ENCODE results near the gene TPCN1.
A peak's percentile ranks its signal among the peaks of the same experiment; 100 is the strongest.

The TPCN1 gene

GRCh38 chr12:113248051-113248825 lies 27.0 kb downstream of the TPCN1 start:
- Histone ChIP-seq H3K9ac (ENCODE audit: low read depth in 1 of 2, low read length in 2 of 2) (no peak overlapping the region), H3K4me1 (ENCODE audit: control insufficient read depth in 2 of 2, insufficient read depth in 2 of 2, low read length in 2 of 2) (peaks cover 38 to 40% of the 10 kb centered on the region in 2 donors), H3K4me3 (ENCODE audit: low read length in 2 of 2) (no peak overlapping the region), H3K9me3 (ENCODE audit: control insufficient read depth in 2 of 2, low read length in 2 of 2) (peaks cover 2 to 3% of the 10 kb centered on the region in 2 donors), H3K27me3 (ENCODE audit: control insufficient read depth in 2 of 2, insufficient read depth in 2 of 2, low read length in 2 of 2) (no peaks in the 10 kb centered on the region), H3K36me3 (ENCODE audit: control insufficient read depth in 2 of 2, insufficient read depth in 2 of 2, low read length in 2 of 2) (peaks cover 28 to 44% of the 10 kb centered on the region in 2 donors), H3K27ac (ENCODE audit: low read depth in 2 of 2, low read length in 2 of 2) (no peak overlapping the region)

DNA sequence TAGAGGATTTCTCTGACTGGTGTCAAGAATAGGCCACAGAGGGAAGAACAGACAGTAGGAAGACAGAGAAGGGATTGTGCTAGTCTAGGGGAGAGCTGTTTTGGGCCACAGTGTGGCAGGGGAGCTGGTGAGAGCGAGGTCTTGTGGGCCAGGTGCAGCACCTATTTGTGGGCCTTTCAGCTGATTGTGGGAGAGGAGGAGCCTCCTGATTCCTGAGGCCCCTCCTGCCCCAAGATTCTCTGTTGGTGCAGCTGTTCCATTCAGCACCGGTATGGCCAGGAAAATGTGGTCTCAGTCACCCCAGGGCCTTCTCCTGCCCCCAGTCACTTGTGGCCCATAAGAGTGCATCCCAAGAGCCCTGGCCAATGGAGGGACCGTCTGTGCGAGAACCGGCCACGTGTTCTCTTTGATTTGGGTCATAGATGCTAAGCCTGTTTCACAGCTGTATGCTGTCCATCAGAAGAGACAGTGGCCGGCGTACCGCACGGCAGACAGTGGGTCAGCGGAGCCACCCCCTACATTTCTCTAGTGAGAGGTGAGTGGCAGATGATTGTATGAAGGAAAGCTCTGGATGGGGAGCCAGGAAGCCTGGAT lies 27.7 kb downstream of the TPCN1 start:
- Histone ChIP-seq H3K27me3 (ENCODE audit: control insufficient read depth in 2 of 2, insufficient read depth in 2 of 2, low read length in 2 of 2) (no peaks in the 10 kb centered on the region), H3K9ac (ENCODE audit: low read depth in 1 of 2, low read length in 2 of 2) (no peak overlapping the region), H3K9me3 (ENCODE audit: control insufficient read depth in 2 of 2, low read length in 2 of 2) (peaks cover 3 to 4% of the 10 kb centered on the region in 2 donors), H3K36me3 (ENCODE audit: control insufficient read depth in 2 of 2, insufficient read depth in 2 of 2, low read length in 2 of 2) (peaks cover 30 to 51% of the 10 kb centered on the region in 2 donors), H3K4me1 (ENCODE audit: control insufficient read depth in 2 of 2, insufficient read depth in 2 of 2, low read length in 2 of 2) (peaks cover 34 to 36% of the 10 kb centered on the region in 2 donors), H3K27ac (ENCODE audit: low read depth in 2 of 2, low read length in 2 of 2) (no peak overlapping the region), H3K4me3 (ENCODE audit: low read length in 2 of 2) (no peak overlapping the region)

DNA sequence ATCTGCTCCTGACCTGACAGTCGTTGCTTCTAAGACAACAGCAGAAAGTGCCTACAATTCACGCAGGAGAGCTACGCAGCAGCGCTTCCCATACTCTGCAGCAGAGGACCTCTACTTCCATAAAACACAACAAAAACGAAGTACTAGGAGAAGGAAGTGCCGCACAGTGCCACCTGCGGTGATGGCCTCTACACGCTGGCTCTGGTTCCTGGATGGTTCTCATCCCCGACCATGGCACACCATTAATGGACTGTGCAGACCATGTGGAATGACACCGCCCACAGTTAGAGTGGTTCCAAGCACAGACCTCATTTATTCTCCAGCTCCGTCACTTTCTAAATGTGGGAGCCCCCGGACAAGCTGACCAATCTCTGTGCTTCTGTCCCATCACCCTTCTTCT lies 28.3 kb downstream of the TPCN1 start:
- H3K36me3 ChIP-seq (ENCODE audit: control insufficient read depth in 2 of 2, insufficient read depth in 2 of 2, low read length in 2 of 2): peaks cover 30 to 51% of the 10 kb centered on the region in 2 donors
- no peak overlapping the region for H3K9ac ChIP-seq (ENCODE audit: low read depth in 1 of 2, low read length in 2 of 2)
- H3K4me3 ChIP-seq (ENCODE audit: low read length in 2 of 2): no peak overlapping the region
- peaks cover 3 to 4% of the 10 kb centered on the region in 2 donors for H3K9me3 ChIP-seq (ENCODE audit: control insufficient read depth in 2 of 2, low read length in 2 of 2)
- no peak overlapping the region for H3K27ac ChIP-seq (ENCODE audit: low read depth in 2 of 2, low read length in 2 of 2)
- H3K4me1 ChIP-seq (ENCODE audit: control insufficient read depth in 2 of 2, insufficient read depth in 2 of 2, low read length in 2 of 2): peaks cover 28 to 30% of the 10 kb centered on the region in 2 donors
- H3K27me3 ChIP-seq (ENCODE audit: control insufficient read depth in 2 of 2, insufficient read depth in 2 of 2, low read length in 2 of 2): no peaks in the 10 kb centered on the region

DNA sequence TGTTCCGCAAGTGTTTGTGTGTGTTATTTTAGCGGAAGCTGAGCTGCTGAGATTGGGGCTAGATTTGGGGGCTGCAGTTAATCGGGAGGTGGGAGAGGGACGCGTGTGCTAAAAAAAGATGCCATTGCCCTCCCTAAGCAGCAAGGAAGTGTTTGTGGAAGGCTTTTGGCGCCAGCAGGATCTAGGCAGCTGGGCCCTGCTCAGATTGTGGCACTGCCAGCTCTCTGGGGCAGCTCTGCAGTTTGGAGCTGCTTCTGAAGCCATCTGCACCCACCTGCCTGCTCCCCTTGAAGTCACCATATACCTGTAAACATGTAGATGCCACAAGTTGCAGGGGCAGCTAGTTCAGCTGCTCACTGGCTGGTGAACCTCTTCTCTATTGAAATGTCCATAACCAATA lies 28.8 kb downstream of the TPCN1 start:
- H3K9ac ChIP-seq (ENCODE audit: low read depth in 1 of 2, low read length in 2 of 2): no peak overlapping the region
- peaks cover 23 to 25% of the 10 kb centered on the region in 2 donors for H3K4me1 ChIP-seq (ENCODE audit: control insufficient read depth in 2 of 2, insufficient read depth in 2 of 2, low read length in 2 of 2)
- no peak overlapping the region for H3K4me3 ChIP-seq (ENCODE audit: low read length in 2 of 2)
- H3K27me3 ChIP-seq (ENCODE audit: control insufficient read depth in 2 of 2, insufficient read depth in 2 of 2, low read length in 2 of 2): no peaks in the 10 kb centered on the region
- no peak overlapping the region for H3K27ac ChIP-seq (ENCODE audit: low read depth in 2 of 2, low read length in 2 of 2)
- peaks cover 30 to 51% of the 10 kb centered on the region in 2 donors for H3K36me3 ChIP-seq (ENCODE audit: control insufficient read depth in 2 of 2, insufficient read depth in 2 of 2, low read length in 2 of 2)
- H3K9me3 ChIP-seq (ENCODE audit: control insufficient read depth in 2 of 2, low read length in 2 of 2): peaks cover 3 to 4% of the 10 kb centered on the region in 2 donors

DNA sequence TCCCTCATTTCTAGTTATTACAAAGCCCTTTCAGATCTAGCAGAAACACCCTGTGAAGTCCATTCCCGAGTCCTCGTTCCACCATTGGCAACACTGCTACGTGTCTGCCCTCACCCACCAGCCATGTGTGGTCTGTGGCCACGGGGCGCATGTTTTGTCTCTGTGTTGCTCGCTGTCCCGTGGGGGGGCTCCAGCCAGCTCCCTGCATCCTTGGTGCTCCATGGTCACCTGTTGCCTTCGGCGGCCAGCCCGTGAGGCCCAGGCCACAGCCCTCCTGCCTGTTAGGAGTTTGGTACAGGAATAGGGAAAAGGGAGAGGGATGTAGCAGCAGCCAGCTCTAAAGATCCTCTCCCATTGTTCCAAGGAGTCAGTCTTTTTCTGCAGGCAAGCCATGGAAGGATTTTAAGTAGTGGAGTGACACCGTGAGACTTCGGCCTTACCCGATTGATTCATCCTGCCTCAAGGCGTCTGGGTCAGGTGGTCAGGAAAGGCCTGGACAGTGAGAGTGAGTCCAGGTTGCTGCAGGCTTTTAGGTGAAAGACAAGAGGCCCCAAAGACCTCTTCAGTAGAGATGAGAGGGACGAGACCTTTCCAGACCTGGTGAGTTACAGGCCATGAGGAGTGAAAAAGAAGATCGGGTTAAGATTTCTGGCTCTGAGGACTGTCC lies 30.3 kb downstream of the TPCN1 start:
- H3K9ac ChIP-seq (ENCODE audit: low read depth in 1 of 2, low read length in 2 of 2): no peak overlapping the region
- peaks cover 30 to 51% of the 10 kb centered on the region in 2 donors for H3K36me3 ChIP-seq (ENCODE audit: control insufficient read depth in 2 of 2, insufficient read depth in 2 of 2, low read length in 2 of 2)
- no peaks in the 10 kb centered on the region for H3K27me3 ChIP-seq (ENCODE audit: control insufficient read depth in 2 of 2, insufficient read depth in 2 of 2, low read length in 2 of 2)
- H3K4me3 ChIP-seq (ENCODE audit: low read length in 2 of 2): no peak overlapping the region
- no peak overlapping the region for H3K27ac ChIP-seq (ENCODE audit: low read depth in 2 of 2, low read length in 2 of 2)
- H3K4me1 ChIP-seq (ENCODE audit: control insufficient read depth in 2 of 2, insufficient read depth in 2 of 2, low read length in 2 of 2): peaks cover 12 to 13% of the 10 kb centered on the region in 2 donors
- peaks cover 3 to 4% of the 10 kb centered on the region in 2 donors for H3K9me3 ChIP-seq (ENCODE audit: control insufficient read depth in 2 of 2, low read length in 2 of 2)

DNA sequence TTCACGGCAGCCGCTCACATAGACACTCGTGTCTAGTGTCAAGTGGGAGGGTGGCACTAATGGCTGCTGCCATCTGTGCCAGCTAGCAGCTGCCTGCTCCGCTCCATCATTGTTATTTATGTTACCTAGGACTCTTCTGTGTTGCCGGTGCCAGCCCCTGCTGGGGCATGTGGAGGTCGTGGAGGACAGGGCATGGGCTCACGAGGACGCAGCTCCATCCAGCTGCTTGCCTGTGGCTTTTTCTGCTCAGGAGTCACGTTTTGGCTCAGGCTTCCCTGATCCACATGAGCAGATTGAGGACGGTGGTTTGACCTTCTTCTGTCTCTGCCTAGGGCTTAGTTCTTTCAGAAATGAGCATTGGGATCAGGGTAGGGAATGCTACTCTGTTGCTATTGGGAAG lies 31.2 kb downstream of the TPCN1 start:
- H3K36me3 ChIP-seq (ENCODE audit: control insufficient read depth in 2 of 2, insufficient read depth in 2 of 2, low read length in 2 of 2): peaks cover 23 to 43% of the 10 kb centered on the region in 2 donors
- no peaks in the 10 kb centered on the region for H3K27me3 ChIP-seq (ENCODE audit: control insufficient read depth in 2 of 2, insufficient read depth in 2 of 2, low read length in 2 of 2)
- H3K9ac ChIP-seq (ENCODE audit: low read depth in 1 of 2, low read length in 2 of 2): no peak overlapping the region
- H3K4me1 ChIP-seq (ENCODE audit: control insufficient read depth in 2 of 2, insufficient read depth in 2 of 2, low read length in 2 of 2): peaks cover 2 to 3% of the 10 kb centered on the region in 2 donors
- no peak overlapping the region for H3K4me3 ChIP-seq (ENCODE audit: low read length in 2 of 2)
- peaks cover 3 to 4% of the 10 kb centered on the region in 2 donors for H3K9me3 ChIP-seq (ENCODE audit: control insufficient read depth in 2 of 2, low read length in 2 of 2)
- no peak overlapping the region for H3K27ac ChIP-seq (ENCODE audit: low read depth in 2 of 2, low read length in 2 of 2)

GRCh38 chr12:113253532-113254285 lies 32.4 kb downstream of the TPCN1 start:
- peaks cover 3 to 4% of the 10 kb centered on the region in 2 donors for H3K9me3 ChIP-seq (ENCODE audit: control insufficient read depth in 2 of 2, low read length in 2 of 2)
- no peak overlapping the region for H3K4me3 ChIP-seq (ENCODE audit: low read length in 2 of 2)
- no peak overlapping the region for H3K9ac ChIP-seq (ENCODE audit: low read depth in 1 of 2, low read length in 2 of 2)
- peaks cover 0 to 3% of the 10 kb centered on the region in 2 donors for H3K4me1 ChIP-seq (ENCODE audit: control insufficient read depth in 2 of 2, insufficient read depth in 2 of 2, low read length in 2 of 2)
- H3K27me3 ChIP-seq (ENCODE audit: control insufficient read depth in 2 of 2, insufficient read depth in 2 of 2, low read length in 2 of 2): no peaks in the 10 kb centered on the region
- peaks cover 23 to 34% of the 10 kb centered on the region in 2 donors for H3K36me3 ChIP-seq (ENCODE audit: control insufficient read depth in 2 of 2, insufficient read depth in 2 of 2, low read length in 2 of 2)
- peak overlapping the region; percentile 13 to 49 for H3K27ac ChIP-seq (ENCODE audit: low read depth in 2 of 2, low read length in 2 of 2)

DNA sequence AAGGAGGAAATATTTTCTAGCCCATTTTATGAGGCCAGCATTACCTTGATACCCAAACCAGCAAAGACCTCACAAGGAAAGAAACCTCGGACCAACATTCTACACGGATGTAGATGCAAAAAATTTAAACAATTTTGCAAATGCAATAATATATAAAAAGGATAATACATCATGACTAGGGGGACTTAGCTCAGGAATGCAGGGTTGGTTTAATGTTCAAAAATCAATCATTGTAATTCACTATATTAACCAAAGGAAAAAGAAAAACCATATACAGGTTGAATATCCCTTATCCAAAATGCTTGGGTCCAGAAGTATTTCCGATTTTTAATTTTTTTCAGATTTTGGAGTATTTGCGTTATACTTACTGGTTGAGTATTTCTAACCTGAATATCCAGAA lies 33.0 kb downstream of the TPCN1 start:
- Histone ChIP-seq H3K4me3 (ENCODE audit: low read length in 2 of 2) (no peak overlapping the region), H3K27me3 (ENCODE audit: control insufficient read depth in 2 of 2, insufficient read depth in 2 of 2, low read length in 2 of 2) (no peaks in the 10 kb centered on the region), H3K4me1 (ENCODE audit: control insufficient read depth in 2 of 2, insufficient read depth in 2 of 2, low read length in 2 of 2) (peaks cover 2 to 8% of the 10 kb centered on the region in 2 donors), H3K27ac (ENCODE audit: low read depth in 2 of 2, low read length in 2 of 2) (peak overlapping the region in 1 of 2 donors; percentile 49), H3K36me3 (ENCODE audit: control insufficient read depth in 2 of 2, insufficient read depth in 2 of 2, low read length in 2 of 2) (peaks cover 21 to 30% of the 10 kb centered on the region in 2 donors), H3K9ac (ENCODE audit: low read depth in 1 of 2, low read length in 2 of 2) (no peak overlapping the region), H3K9me3 (ENCODE audit: control insufficient read depth in 2 of 2, low read length in 2 of 2) (peaks cover 3 to 4% of the 10 kb centered on the region in 2 donors)

DNA sequence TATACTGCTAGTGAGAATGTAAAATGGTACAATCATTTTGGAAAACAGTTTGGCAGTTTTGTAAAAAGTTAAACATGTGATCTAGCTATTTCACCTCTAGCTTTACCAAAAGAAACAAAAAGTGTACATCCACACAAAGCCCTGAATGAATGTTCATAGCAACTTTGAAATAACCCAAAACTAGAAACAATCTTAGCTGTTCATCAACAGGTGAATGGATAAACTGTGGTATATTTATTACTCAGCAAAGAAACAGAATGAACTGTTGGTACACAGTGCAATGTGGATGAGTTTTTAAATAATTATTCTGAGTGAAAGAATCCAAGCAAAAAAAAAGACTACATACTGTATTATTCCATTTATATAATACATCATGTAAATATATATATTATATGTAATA lies 36.3 kb downstream of the TPCN1 start:
- no peak overlapping the region for H3K4me3 ChIP-seq (ENCODE audit: low read length in 2 of 2)
- peaks cover 11 to 19% of the 10 kb centered on the region in 2 donors for H3K4me1 ChIP-seq (ENCODE audit: control insufficient read depth in 2 of 2, insufficient read depth in 2 of 2, low read length in 2 of 2)
- H3K27me3 ChIP-seq (ENCODE audit: control insufficient read depth in 2 of 2, insufficient read depth in 2 of 2, low read length in 2 of 2): no peaks in the 10 kb centered on the region
- no peak overlapping the region for H3K27ac ChIP-seq (ENCODE audit: low read depth in 2 of 2, low read length in 2 of 2)
- no peak overlapping the region for H3K9ac ChIP-seq (ENCODE audit: low read depth in 1 of 2, low read length in 2 of 2)
- H3K9me3 ChIP-seq (ENCODE audit: control insufficient read depth in 2 of 2, low read length in 2 of 2): peaks cover 3 to 4% of the 10 kb centered on the region in 2 donors
- H3K36me3 ChIP-seq (ENCODE audit: control insufficient read depth in 2 of 2, insufficient read depth in 2 of 2, low read length in 2 of 2): peaks cover 11 to 19% of the 10 kb centered on the region in 2 donors

All from mucosa of rectum (tissue), 2 donors.